OCI-LY3 (cell line): ENCODE data around the gene ENTREP1.

ENCODE experiments used
- H2AFZ ChIP-seq: fragments of 200-600, 300-600 bp; shearing (Covaris generic); 2 replicates; pipeline ENCODE4 v1.6.0; 2014; ENCODE audit warnings: antibody characterized with exemption, low read depth, low read length
- H3K27ac ChIP-seq: fragments of 200-600, 300-600 bp; sonication (generic); 2 replicates; pipeline ENCODE4 v1.5.1; 2014; ENCODE audit warnings: mild to moderate bottlenecking, low read length, moderate library complexity, mixed read lengths
- H3K27me3 ChIP-seq: fragments of 200-600, 300-600 bp; sonication (generic); 2 replicates; pipeline ENCODE4 v1.6.1; 2014; ENCODE audit warnings: low read depth, low read length, mixed read lengths
- H3K36me3 ChIP-seq: fragments of 200-600, 300-600 bp; sonication (generic); replicated peaks from 2 replicates; pipeline ENCODE3; 2014; ENCODE audit warnings: low read depth, low read length, mixed read lengths
- H3K4me1 ChIP-seq: fragments of 300-600, 200-600 bp; sonication (generic); 2 replicates; pipeline ENCODE4 v1.6.1; 2014; ENCODE audit warnings: low read length, mixed read lengths
- H3K4me2 ChIP-seq: fragments of 200-600, 300-600 bp; sonication (generic); 2 replicates; pipeline ENCODE4 v1.6.1; 2014; ENCODE audit warnings: low read length, mixed read lengths
- H3K4me3 ChIP-seq: fragments of 300-600, 200-600 bp; sonication (generic); 2 replicates; pipeline ENCODE4 v1.5.1; 2014; ENCODE audit warnings: antibody characterized with exemption, mild to moderate bottlenecking, low read length, moderate library complexity
- H3K79me2 ChIP-seq: fragments of 300-600, 200-600 bp; shearing (Covaris generic); 2 replicates; pipeline ENCODE4 v1.6.1; 2014; ENCODE audit warnings: mild to moderate bottlenecking, low read length, mixed read lengths
- H3K9ac ChIP-seq: fragments of 300-600, 200-600 bp; shearing (Covaris generic); 2 replicates; pipeline ENCODE4 v1.6.0; 2014; ENCODE audit warnings: mild to moderate bottlenecking, low read length, moderate library complexity
- H3K9me3 ChIP-seq: fragments of 200-600, 300-600 bp; shearing (Covaris generic); 2 replicates; pipeline ENCODE4 v1.6.1; 2014; ENCODE audit warnings: low read length, mixed read lengths; ENCODE audit not compliant: insufficient read depth
- H4K20me1 ChIP-seq: fragments of 200-600, 300-600 bp; sonication (generic); 2 replicates; pipeline ENCODE4 v1.6.1; 2016; ENCODE audit warnings: low read length, mixed read lengths; ENCODE audit not compliant: insufficient read depth
- CTCF ChIP-seq: fragments of 200-600, 300-600 bp; sonication (generic); IDR thresholded peaks from 2 replicates; pipeline ENCODE4 v1.5.1; 2014; ENCODE audit warnings: antibody characterized with exemption, low read length, low read depth
- EZH2phosphoT487 ChIP-seq: fragments of 200-600 bp; shearing (Covaris generic); IDR thresholded peaks from 2 replicates; pipeline ENCODE4 v1.6.1; 2018; ENCODE audit warnings: antibody characterized with exemption, mixed run types, low read depth

Gene ENTREP1

GRCh38 chr9:69342769-69343168, 17.8 kb downstream of the ENTREP1 start:
- H3K4me2 ChIP-seq: no peak overlapping the region
- H4K20me1 ChIP-seq: no peaks in the 10 kb centered on the region
- no peaks in the 10 kb centered on the region for H3K9me3 ChIP-seq
- peaks cover 7% of the 10 kb centered on the region for H3K4me1 ChIP-seq
- TF ChIP-seq EZH2phosphoT487 (no peak), CTCF (no peak)
- no peak overlapping the region for H2AFZ ChIP-seq
- no peak overlapping the region for H3K9ac ChIP-seq
- H3K4me3 ChIP-seq: no peak overlapping the region
- peaks cover 10% of the 10 kb centered on the region; the same call in 1 of the 2 replicates for H3K27me3 ChIP-seq
- no peaks in the 10 kb centered on the region for H3K79me2 ChIP-seq
- H3K36me3 ChIP-seq: no peaks in the 10 kb centered on the region
- no peak overlapping the region for H3K27ac ChIP-seq

GRCh38 chr9:69344459-69344858, 19.4 kb downstream of the ENTREP1 start:
- H3K27ac ChIP-seq: no peak overlapping the region
- no peaks in the 10 kb centered on the region for H3K36me3 ChIP-seq
- H2AFZ ChIP-seq: no peak overlapping the region
- no peak overlapping the region for H3K9ac ChIP-seq
- no peak overlapping the region for H3K4me3 ChIP-seq
- no peaks in the 10 kb centered on the region for H3K79me2 ChIP-seq
- no peak overlapping the region for H3K4me2 ChIP-seq
- no peaks in the 10 kb centered on the region for H4K20me1 ChIP-seq
- TF ChIP-seq CTCF (no peak), EZH2phosphoT487 (no peak)
- peaks cover 12% of the 10 kb centered on the region; the same call in 1 of the 2 replicates for H3K27me3 ChIP-seq
- no peaks in the 10 kb centered on the region for H3K9me3 ChIP-seq
- H3K4me1 ChIP-seq: peaks cover 7% of the 10 kb centered on the region

- H3K4me2 ChIP-seq: no peak overlapping the region
- H3K9ac ChIP-seq: no peak overlapping the region
- H3K4me1 ChIP-seq: no peaks in the 10 kb centered on the region
- no peaks in the 10 kb centered on the region for H3K9me3 ChIP-seq
- H3K36me3 ChIP-seq: no peaks in the 10 kb centered on the region
- H3K79me2 ChIP-seq: no peaks in the 10 kb centered on the region
- peaks cover 19% of the 10 kb centered on the region for H3K27me3 ChIP-seq
- no peaks in the 10 kb centered on the region for H4K20me1 ChIP-seq
- no peak overlapping the region for H3K27ac ChIP-seq
- no peak overlapping the region for H3K4me3 ChIP-seq
- TF ChIP-seq CTCF (no peak), EZH2phosphoT487 (no peak)
- H2AFZ ChIP-seq: no peak overlapping the region
Observed at GRCh38 chr9:69346596-69347390, 21.8 kb downstream of the ENTREP1 start.

- no peaks in the 10 kb centered on the region for H4K20me1 ChIP-seq
- no peak overlapping the region for H3K4me3 ChIP-seq
- H3K27me3 ChIP-seq: peaks cover 19% of the 10 kb centered on the region
- H3K4me1 ChIP-seq: no peaks in the 10 kb centered on the region
- H3K9ac ChIP-seq: no peak overlapping the region
- no peaks in the 10 kb centered on the region for H3K79me2 ChIP-seq
- no peak for TF ChIP-seq EZH2phosphoT487
- TF ChIP-seq CTCF: no peak
- no peak overlapping the region for H3K27ac ChIP-seq
- H3K4me2 ChIP-seq: no peak overlapping the region
- no peak overlapping the region for H2AFZ ChIP-seq
- H3K36me3 ChIP-seq: no peaks in the 10 kb centered on the region
- no peaks in the 10 kb centered on the region for H3K9me3 ChIP-seq
Observed at GRCh38 chr9:69347607-69348006, 22.6 kb downstream of the ENTREP1 start.
